ENCODE measurements around the gene LRRTM1.

GRCh38 chr2:80255918-80256781 lies 48.4 kb downstream of the LRRTM1 start:
- TF ChIP-seq CTCF (IDR thresholded peaks at IDR 0.05; ENCODE audit: low read depth, low read length, poor library complexity, severe bottlenecking) (peak; percentile 19), EZH2phosphoT487 (IDR thresholded peaks at IDR 0.05; ENCODE audit: borderline replicate concordance, low read length) (no peak)
